SH-SY5Y (cell line): ENCODE results near the gene CCDC148.

ENCODE experiments used
- GATA2 ChIP-seq: IDR thresholded peaks from 2 replicates; pipeline ENCODE4 v1.6.1; 2011; ENCODE audit warnings: mild to moderate bottlenecking, low read depth, low read length
- GATA3 ChIP-seq: IDR thresholded peaks from 2 replicates; pipeline ENCODE4 v1.6.1; 2011; ENCODE audit warnings: low read depth, mild to moderate bottlenecking, low read length, moderate library complexity

- TF ChIP-seq GATA2 = no peak
- TF ChIP-seq GATA3 = no peak
Measured at GRCh38 chr2:158128168-158128973, 328.2 kb downstream of the CCDC148 start.
